AG09319 (cell line): ENCODE data around the gene OGA.
"Not testable (repeated sequence)": the region's sequence is repeated elsewhere in the genome, so short reads cannot be mapped to it uniquely, and the experiment has no call there.

Source experiments
- DNase-seq: peaks from one replicate; pipeline ENCODE4 v3.0.0-alpha.2; 2010; ENCODE audit warnings: low read depth; ENCODE audit errors: extremely low read depth
- TF ChIP-seq, protein P1 (sequence below): IDR thresholded peaks from 2 replicates; pipeline ENCODE4 v1.5.1; 2011; ENCODE audit warnings: low read depth, mild to moderate bottlenecking, inconsistent platforms, low read length, moderate library complexity

The OGA gene

DNA sequence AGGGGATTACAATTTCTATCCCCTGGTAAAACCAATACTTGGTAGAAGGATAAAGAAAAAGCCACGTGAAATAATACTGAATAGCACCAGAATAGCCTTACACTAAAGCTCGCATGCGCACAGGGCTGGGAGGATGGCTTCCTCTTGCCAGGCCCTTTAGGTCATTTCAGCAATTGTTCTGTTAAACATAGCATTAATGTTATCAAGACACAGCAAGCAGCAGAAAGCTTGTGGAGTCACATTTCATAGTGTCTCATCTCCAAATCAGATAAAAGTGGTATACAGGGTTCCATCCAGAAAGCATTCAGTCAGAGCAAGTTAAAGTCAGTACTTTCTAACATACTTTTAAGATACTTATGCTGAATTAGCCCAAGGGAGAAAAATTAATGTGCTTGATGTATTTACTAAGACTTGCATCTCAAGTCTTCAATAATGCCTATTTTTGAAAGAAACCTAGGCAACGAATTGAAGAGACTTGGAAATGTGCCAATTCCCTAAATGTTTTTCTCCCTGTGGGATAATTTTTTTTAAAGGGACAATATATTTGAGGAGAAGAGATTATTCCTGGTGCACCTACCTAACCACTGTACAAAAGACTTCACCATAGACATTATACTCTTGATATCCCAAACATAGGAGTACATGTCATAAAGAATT lies 20.7 kb downstream of the OGA start:
- TF ChIP-seq, protein P1, sequence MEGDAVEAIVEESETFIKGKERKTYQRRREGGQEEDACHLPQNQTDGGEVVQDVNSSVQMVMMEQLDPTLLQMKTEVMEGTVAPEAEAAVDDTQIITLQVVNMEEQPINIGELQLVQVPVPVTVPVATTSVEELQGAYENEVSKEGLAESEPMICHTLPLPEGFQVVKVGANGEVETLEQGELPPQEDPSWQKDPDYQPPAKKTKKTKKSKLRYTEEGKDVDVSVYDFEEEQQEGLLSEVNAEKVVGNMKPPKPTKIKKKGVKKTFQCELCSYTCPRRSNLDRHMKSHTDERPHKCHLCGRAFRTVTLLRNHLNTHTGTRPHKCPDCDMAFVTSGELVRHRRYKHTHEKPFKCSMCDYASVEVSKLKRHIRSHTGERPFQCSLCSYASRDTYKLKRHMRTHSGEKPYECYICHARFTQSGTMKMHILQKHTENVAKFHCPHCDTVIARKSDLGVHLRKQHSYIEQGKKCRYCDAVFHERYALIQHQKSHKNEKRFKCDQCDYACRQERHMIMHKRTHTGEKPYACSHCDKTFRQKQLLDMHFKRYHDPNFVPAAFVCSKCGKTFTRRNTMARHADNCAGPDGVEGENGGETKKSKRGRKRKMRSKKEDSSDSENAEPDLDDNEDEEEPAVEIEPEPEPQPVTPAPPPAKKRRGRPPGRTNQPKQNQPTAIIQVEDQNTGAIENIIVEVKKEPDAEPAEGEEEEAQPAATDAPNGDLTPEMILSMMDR: no peak
- DNase-seq: no peak

DNA sequence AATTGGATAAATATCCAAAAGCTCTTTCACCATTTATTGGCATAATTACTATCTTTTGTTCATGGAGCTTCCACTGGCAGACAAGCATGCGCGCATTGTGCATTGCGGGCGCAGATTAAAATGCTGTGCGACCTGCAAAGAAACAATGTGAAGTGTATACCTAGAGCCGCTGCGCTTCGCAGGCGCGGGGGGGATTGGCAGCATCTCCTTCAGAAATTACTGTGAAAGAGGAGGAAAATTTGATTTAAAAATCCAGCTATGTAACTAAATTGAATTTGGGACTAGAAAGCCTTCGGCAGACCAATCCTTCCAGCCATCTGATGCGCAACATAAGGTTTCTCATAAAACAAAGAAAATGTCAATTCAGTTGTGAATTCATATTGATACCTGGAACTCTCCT lies 24.7 kb downstream of the OGA start:
- no peak for DNase-seq
- TF ChIP-seq, protein P1: no peak

DNA sequence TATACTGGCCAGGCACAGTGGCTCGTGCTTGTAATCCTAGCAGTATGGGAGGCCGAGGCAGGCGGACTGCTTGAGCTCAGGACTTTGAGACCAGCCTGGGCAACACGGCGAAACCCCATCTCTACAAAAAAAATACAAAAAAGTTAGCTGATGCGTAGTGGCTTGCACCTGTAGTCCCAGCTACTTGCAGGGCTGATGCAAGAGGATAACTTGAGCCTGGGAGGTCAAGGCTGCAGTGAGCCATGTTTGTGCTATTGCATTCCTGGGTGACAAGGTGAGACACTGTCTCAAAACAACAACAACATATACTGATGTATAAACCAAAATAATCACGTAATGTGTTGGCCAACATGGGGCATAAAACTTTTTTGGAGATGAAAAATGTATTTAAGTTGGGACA lies 28.6 kb downstream of the OGA start:
- TF ChIP-seq, protein P1: no peak
- no peak for DNase-seq

DNA sequence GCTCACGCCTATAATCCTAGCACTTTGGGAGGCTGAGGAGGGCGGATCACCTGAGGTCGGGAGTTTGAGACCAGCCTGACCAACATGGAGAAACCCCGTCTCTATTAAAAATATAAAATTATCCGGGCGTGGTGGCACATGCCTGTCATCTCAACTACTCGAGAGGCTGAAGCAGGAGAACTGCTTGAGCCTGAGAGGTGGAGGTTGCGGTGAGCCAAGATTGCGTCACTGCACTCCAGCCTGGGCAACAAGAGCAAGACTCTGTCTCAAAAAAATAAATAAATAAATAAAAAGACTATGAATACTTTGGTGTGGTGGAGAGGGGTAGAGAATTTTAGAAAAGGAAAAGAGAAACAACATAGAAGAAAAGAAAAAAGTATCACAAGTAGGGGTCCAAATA lies 29.0 kb downstream of the OGA start:
- DNase-seq: not testable (repeated sequence)

DNA sequence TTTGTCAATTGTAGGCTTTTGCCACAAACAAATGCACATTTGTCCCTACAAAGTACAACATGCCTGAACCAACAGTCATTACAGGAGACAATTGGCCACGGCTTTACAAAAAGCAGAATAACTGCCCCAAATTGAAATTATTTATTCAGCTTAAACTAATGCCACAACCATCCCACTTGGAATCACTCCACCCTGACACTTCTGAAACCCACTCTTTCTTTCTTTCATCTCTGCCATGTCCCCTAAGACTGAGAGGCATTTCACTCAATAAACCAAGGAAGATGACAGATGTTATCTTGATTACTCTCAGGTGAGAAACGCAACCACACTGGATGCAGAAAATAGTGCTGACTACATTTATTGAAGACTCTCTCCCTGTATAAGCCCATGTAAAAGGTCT lies 32.4 kb downstream of the OGA start:
- no peak for DNase-seq
- TF ChIP-seq, protein P1: no peak

DNA sequence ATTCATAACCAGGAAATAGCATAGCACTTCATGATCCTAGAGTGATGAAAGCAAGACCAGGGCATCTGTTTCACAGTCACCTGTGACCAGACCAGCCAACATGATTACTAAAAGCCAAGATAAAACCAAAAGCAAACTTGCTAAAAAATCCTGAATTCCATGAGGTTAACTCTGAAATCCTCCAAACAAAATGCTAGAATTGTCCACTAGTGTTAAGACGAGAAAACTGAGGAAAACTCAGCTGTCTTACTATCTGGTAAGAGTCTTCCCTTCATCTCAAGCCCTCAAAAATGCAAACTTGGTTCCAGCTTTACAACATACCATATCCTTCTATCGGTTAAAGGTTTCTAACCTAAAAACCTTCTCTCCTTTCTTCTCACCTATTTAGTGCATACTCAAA lies 33.7 kb downstream of the OGA start:
- TF ChIP-seq, protein P1: no peak
- no peak for DNase-seq

DNA sequence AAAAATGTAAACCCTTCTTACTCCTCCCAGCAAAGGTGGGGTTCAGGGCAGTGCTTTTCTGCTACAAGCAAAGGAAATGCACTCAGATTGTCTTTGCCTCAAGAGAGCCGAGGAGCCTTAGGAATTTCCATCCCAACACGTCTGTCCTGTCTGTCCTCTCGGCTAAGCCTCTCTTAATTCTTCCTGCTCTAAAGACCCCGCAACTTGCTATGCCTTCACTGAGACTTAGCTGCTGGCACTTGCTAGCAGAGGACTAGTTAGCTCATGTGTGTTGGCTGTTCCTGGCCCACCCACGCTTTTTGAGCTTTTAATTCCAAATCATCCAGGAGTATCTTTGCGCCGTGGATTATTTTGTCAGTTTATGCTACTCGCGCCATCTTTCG lies 34.5 kb downstream of the OGA start:
- TF ChIP-seq, protein P1: no peak
- DNase-seq: no peak

DNA sequence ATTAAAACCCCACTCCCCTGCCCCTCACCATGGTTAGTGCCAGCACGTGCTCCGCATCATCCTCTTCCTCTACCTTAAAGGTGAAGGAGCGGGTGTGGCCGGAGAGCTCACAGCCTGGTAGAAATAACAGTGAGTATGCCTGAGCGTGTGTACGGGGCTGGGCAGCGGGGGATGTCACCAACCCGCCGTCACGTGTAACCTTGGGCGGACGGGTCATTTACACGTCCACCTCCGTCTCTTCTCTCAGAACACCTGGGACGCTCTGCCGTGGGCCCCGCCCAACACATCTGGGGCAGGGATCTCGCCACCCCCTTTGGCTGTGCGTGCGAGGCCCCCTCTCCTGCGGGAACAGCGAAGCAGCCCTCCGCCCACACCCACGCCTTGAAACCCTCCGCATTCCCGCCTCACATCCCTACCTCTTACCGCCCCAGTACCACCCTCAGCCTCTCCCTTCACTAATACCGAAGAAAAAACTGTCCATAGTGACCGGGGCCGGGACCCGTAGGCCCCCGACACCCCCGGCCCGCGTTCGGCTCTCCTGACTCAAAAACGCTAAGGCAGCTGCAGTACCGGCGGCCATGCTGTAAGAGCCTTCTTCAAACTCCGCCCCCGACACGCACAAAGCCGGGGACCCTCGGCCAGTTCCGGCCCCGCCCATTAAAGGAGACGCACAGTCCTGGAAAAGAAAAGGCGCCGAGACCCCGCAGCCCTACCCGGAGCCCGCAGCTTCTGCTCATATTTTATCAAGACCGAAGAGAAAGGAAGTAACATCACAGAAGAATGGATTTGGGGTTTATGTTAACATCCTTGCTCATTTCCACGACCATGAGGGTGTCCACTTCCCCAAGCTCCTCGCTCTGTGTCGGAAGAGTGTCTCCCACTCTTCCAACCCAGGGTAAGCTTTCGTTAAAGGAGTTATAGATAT lies 35.2 kb downstream of the OGA start, which contains the start of gene NPM3:
Gene NPM3 (minus strand): TSS at position 636 of the 925 bp plus-strand sequence. CDS start 56 bp downstream, at position 580.
- peak; percentile 24 for DNase-seq
- TF ChIP-seq, protein P1: no peak
